NCI-H2107 (cell line): ENCODE data around the gene TMEM254.
"Not testable (repeated sequence)": the region's sequence is repeated elsewhere in the genome, so short reads cannot be mapped to it uniquely, and the experiment has no call there.

Experiments used
- DNase-seq: peaks from one replicate; lab custom pipeline; 2025; lab: John Stamatoyannopoulos, UW

Gene TMEM254

DNA sequence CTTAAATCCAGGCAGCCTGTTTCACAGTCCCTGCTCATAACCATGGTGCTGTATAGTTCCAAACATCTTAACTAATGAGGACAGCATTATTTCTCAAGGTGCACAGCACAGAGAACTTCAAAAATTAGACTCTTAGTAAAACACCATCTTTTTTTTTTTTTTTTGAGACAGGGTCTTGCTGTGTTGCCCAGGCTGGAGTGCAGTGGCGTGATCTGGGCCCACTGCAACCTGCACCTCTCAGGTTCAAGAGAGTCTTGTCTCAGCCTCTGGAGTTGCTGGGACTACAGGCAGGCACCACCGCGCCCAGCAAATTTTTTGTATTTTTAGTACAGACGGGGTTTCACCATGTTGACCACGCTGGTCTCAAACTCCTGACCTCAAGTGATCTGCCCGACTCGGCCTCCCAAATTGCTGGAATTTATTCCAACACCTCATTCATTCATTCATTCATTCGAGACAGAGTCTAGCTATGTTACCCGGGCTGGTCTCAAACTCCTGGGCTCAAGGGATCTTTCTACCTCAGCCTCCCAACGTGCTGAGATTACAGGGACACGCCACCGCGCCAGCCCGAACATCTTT, 507 bp upstream of the TMEM254 start:
- DNase-seq: no peak

DNA sequence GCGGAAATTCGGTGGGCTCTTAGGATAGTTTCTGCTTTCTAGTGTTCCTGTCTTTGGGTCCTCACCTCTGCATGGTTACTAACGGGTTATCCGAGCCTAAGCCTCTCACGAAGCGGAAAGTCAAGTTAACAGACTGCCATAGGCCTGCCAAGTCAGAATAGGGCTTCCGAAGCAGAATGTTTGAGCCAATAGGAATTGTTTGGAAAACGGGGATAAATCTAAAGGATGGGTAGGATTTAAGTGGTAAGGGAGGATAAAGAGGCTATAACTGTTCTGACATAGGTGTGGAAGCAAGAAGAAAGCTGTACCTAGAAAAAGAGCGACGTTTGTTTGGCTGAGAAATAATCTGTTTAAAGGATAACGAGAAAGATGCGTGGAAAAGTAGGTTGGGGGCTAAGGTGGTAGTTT, 851 bp downstream of the TMEM254 start:
- DNase-seq: no peak

DNA sequence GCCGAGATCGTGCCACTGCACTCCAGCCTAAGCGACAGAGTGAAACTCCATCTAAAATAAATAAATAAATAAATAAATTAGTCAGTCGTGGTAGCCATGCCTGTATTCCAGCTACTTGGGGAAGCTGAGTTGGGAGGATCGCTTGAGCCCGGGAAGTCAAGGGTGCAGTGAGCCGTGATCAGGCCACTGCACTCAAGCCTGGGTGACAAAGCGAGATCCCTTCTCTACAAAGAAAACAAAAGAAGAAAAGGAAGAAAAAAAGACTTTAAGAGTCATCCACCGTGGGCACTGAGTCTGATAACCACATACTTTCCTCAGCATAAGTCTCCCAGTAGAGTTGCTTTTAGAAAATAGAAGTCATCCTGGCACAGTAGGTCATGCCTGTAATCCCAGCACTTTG, 2.6 kb downstream of the TMEM254 start:
- DNase-seq: no peak

DNA sequence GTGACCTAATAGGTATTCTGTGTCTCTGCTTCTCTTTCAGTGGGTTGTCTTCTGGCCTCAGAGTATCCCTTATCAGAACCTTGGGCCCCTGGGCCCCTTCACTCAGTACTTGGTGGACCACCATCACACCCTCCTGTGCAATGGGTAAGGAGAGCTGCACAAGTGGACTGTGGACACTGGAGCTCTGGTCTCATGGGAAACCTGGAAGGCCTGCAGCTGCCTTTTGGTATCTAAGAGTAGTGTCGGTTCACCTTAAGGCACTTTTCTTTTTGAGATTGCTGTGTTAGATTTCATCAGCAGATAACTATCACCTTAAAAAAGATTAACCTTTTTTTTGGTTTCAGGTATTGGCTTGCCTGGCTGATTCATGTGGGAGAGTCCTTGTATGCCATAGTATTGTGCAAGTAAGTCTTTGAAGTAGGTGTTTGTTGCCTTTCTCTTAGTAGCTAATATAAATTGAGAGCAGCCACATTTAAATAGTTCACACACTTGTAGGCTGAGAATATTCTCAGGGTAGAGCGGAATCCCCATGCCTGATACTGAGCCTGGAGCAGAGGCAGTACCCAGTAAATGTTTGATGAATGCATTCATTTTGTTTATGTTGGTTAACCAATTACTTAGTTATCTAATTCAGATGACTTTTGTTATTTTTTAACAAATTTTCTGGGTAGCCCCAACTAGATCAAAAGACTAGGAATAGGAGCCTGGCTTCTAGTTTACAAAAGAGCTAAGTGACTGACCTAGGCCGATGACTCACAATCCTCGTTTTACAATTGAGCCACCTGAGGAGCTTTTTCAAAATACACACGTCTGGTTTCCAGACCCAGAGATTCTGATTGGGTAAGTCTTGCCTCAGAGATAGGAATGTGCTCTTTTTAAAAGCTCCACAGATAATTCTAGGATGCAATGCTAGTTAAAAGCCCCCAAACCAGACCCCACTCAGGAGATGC, 3.6 kb downstream of the TMEM254 start:
- DNase-seq: no peak

DNA sequence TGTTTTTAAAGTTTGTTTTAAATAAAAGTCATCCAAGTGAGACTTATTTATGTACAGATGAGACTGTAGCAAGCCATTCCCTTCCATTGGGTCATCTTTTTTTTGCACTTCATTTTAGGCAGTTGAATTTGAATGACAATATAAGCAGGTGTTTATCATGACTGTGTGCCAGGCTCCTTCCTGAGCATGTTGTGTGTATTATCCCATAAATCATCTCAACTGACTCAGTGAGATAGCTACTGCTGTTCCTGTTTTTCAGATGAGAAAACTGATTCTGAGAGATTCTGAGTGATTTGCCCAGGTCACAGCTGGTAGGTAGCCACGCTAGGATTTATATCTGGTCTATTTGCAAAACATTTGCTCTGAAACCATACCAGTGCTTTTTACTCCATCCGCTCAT, 11.7 kb downstream of the TMEM254 start:
- peak; percentile 0 for DNase-seq

DNA sequence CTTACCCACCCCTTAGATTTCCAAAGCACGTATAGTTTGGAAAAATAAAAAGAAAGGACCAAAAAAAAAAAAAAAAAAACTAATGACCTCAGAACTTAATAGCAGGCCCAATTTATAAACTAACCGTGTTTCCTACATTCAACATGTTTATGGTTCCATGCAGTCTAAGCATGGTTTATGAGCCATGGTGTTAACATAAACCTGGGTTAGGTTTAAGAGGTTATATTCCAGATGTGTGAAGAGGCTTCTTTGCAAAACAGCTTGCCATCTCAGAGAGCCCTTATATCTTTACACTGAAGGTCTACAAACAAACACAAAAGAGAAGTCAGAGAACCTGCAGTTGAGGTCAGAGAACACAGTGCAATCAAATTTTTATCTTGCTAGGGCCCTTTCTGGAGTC, 15.8 kb downstream of the TMEM254 start:
- DNase-seq: no peak

DNA sequence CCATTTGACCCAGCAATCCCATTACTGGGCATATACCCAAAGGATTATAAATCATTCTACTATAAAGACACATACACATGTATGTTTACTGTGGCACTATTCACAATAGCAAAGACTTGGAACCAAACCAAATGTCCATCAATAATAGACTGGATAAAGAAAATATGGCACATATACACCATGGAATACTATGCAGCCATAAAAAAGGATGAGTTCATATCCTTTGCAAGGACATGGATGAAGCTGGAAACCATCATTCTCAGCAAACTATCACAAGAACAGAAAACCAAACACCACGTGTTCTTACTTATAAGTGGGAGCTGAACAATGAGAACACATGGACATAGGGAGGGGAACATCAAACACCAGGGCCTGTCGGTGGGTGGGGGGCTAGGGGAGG, 19.8 kb downstream of the TMEM254 start:
- not testable (repeated sequence) for DNase-seq

DNA sequence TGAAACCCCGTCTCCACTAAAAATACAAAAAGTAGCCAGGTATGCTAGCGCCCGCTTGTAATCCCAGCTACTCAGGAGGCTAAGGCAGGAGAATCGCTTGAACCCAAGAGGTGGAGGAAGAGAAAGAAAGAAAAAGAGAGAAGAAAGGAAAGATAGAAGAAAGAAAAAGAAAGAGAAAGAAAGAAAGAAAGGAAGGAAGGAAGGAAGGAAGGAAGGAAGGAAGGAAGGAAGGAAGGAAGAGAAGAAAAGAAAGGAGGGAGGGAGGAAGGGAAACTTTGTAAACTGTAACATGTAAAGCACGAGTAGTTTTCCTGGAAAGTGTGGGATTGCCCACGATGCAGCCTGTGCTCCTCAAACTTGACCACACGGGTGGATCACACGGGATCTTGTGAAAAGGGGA, 20.8 kb downstream of the TMEM254 start:
- not testable (repeated sequence) for DNase-seq

DNA sequence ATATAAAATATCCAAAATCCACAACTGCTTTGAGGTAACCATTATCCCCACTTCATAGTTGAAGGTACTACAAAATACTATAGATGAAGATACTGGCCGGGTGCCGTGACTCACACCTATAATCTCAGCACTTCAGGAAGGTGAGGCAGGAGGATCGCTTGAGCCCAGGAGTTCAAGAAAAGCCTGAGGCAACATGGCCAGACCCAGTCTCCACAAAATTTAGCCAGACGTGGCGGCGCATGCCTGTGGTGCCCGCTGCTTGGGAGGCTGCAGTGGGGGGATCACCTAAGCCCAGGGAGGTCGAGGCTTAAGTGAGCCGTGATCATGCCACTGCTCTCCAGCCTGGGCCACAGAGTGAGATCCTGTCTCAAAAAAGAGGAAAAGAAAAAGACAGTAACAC, 21.7 kb downstream of the TMEM254 start:
- no peak for DNase-seq

DNA sequence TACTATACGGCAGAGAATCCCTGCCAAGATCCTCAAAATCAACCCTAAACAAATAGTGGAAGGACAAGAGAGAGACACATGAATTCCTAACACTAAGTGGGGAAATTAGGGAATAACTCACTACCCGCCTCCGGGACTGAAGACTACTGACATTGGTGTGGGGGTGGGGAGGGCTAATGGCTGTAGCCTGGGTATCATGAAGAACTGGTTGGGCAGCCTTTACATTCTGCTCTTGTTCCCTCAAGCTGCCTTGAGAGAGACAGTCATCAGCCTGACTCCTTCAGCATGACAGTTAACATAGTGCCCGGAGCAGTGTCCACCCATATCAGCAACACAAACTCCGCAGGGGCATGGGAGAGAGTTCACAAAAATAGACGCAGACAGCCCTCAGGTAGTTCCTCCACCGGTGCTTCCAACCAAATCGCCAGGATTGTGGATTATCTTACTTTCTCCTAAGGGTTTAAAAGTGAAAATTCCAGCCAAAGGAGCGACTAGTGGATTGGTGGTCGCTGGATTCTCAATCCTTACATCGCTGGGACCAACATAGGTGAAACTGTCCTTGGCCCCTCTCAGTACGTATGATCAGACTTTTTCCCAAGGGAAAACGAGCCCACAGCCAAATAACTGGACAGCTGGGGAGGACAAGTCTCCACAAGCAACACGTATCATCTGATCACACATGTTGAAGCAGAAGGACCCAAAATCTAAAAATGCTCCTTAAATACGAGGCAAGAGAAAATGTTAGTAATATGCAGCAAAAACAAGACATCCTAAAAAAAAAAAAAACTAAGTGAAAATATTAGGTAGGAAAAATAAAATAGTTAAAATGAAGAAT, 22.6 kb downstream of the TMEM254 start:
- DNase-seq: no peak

DNA sequence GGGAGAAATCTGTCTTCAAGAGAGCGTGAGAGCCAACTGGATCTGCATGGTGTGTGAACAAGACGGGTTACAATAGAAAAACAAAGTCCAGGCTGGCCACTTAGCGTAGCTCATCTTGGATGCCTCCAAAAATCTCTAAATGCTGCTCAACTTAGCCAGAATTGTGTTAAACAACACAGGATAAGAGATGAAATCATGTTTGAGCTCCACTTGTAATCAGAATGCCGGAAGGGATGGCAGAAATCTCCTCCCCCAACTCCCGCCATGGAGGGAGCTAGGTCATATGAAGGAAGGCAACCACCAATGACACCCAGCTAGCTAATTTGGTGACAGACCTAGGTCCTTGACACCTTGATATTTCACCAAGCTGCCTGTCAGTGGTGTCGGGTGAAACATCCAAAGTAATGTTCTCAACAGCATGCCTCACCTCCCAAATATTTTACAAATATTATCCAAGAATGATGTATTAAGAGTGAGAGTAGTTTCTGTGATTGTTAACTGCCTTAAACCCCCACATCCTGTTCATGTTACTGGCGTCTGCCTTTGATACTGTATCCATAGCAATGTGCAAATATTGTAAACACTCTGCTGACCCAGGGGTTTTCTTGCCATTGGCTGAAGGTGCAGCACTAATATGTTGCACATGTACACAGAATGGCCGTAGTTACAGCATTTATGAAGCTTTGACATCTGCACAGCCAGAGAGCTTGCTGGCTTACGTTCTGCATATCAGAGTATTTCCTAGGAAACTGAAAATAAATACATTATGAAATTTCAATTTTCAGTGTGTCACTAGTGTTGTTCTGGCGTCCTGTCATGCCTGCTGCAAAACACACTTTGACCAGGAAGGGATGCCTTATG, 25.8 kb downstream of the TMEM254 start:
- DNase-seq: no peak

DNA sequence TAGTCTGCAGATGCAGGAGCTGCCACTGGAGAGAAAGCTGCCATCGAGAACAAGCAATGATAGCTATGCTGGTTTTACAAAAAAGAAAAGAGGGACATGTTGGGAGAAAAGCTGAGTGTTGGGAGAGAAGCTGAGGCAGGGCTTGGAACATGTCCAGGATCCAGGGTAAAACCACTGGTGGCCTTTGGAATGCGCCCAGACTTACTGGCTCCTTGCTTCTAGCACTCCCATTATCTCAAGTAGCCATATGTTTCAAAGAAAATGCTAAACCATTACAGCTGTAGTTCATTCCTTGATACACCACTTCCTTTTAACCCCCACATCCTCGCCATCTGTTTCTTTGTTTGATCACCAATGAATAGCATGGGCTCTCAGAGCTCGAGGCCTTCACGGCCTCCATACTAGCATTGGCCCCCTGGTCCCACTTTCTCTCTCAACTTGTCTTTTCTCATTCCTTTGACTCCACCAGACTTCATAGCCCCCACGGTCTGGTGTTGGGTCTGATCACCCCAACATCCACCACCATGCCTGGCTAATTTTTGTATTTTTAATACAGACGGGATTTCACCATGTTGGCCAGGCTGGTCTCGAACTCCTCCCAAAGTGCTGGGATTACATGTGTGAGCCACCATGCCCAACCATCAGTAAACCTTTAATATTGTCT, 30.2 kb downstream of the TMEM254 start:
- no peak for DNase-seq

DNA sequence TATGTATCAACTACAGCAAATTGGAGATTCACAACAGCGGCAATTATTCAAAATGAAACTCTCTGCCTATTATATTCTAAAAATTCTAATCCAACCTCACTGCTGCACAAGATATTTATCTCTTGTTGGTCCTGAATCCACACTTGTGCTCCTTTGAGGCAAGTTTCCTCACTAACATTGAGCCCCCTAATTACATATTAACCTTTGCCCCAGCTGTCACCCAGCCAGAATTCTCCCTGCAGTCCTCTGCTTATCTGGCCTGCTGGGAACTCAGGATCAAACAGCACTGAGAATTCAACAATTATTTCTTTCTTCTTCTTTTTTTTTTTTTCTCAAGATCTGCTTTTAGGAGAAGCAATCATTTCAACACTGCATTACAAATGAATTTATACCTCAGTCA, 32.5 kb downstream of the TMEM254 start:
- DNase-seq: no peak

DNA sequence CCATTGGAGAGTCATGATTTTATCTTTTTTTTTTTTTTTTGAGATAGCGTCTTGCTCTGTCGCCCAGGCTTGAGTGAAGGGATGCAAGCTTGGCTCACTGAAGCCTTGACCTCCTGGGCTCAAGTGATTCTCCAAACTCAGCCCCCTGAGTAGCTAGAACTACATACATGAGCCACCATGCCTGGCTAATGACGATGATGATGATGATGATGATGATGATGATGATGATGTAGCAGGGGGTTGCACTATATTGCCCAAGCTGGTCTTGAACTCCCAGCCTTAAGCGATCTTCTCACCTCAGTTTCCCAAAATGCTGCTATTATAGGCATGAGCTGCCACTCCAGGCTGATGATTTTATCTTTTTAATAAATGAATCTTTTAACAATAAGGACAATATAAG, 40.2 kb downstream of the TMEM254 start:
- no peak for DNase-seq

DNA sequence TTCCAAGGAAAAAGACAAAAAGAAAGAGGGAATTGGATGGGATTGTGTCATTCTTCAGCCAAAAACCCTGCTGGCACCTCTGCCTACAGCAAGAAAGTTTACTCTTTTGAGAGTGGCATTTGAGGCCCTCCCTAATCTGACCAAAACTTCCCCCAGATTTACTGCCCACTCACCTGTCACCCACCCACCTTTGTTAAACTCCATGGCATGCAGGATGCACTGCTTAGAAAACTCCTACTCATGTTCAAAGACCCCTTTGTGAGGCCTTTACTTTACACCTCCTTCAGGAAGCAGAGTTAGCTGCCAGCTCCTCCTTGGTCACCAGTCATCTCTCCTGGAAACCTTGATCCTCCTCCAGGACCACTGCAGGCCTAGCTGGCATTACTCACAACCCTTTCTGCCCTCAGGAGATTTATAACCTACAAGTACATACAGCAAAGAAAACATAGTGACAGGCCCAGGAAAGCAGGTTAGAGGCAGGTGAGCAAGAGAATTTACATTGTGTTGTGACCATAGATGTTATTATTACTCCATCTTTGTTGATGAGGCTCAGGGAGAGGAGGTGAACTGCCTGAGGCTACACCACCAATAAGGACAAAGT, 43.7 kb downstream of the TMEM254 start:
- DNase-seq: no peak

DNA sequence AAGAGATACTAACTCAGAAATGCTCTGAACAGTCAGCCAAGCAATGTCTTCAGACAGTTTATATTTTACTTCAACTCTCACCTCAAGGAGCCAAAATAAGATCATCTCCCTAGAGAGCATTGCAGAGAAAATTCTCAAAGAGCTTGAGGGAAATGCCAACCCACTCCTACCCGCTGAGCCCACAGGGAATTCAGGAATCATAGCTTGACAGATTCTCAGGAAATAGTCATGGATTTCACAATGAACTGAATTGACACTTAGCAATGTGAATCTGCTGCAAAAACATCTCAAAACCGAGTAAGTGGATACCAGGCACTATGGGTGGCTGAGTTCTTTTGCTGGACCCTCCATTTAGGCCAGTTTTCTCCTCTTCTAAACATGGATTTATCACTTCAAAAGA, 44.3 kb downstream of the TMEM254 start:
- no peak for DNase-seq

DNA sequence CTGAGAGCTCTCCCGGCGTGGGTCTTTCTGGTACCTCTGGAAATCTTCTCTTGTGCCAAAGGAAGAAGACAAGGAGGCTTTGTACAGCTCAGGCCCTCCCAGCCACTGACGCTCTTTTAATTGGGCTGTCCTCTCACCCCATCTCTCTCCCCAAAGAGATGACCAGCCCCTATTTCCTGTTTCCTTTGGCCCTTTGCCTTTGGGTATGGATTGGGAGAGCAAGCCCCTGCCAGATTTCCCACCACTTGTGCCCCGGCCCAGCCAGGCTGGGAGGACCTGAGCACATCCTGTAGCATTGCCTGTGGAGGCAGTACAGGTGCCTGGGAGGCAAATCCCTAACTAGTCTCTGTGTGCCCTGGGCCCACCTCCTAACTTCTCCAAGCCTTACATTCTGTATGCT, 48.4 kb downstream of the TMEM254 start:
- DNase-seq: no peak

DNA sequence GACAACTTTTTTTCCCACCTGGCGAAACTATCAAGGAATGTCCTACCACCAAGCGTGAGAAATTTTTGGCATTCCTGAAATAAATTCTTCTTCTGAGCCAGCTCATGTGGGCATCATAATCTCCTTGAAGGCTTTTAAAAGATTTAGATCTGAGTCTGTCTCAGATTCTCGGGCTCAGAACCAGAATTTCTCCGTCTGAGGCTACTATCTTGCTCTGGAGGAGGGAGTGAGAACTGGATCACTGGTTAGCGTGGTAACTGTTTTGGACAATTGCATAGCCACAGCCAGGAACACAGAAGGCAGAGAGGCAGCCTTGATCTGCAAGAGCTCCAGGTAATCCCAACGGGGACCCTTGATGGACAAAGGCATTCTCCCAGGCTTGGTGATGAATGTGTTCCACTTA, 53.0 kb downstream of the TMEM254 start:
- DNase-seq: no peak

DNA sequence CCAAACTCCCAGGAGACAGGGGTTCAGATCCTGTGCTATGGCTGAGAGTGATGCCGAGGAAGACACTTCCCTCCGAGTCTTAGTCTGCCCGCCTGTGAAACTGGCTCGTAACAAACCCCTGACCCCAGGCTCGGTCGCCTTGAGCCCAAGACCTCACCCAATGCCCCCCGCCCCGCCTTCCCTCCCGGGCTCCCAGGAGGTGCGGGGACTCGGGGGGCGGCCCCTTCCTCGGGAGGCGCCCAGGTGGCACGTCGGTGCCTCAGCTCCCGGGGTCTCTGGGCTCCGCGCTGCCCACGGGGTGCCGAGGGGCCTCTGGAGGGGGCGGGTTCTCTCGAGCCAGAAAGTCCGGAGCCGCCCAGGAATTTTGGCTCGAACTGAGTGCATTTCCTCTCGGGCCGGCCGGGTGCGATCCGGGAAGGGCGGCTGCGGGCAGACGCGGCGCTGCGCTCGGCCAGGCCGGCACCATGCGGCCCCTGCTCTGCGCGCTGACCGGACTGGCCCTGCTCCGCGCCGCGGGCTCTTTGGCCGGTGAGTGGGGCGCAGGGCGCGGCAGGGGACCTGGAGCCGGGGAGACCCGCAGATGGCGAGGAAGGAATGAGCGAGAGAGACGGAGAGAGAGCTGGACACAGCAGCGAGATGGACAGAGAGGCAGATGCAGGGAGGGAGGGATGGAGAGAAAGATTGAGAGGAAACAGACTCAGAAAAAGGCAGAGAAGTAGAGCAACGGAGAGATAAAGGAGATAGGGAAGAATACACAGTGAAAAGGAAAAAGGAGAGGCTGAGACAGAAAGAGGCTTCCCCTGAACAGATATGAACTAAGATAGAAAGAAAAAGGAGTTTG, 54.1 kb downstream of the TMEM254 start, which contains the start of gene PLAC9:
TSS of gene PLAC9 (plus strand) at position 432 of the 841 bp plus-strand sequence. CDS start at position 465, 33 bp downstream.
- DNase-seq: no peak

DNA sequence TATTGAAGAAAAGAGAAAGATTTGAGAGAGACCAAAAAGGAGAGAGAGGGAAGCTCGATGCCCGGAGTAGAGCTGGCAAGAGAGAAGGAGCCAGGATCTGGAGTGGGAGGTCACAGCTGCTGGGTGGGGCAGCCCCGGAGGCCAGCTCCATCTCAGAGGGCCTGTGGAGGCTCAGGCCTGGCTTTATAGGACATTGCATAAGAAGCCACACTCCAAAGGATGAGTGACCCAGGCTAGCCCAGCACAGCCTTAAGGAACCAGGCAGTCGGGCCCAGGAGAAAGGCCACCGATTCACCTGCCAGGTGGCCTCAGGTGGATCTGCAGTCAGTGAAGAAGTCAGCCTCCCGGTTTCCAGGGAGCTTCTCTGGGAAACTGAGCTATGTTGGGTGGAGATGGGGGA, 54.7 kb downstream of the TMEM254 start:
- DNase-seq: no peak
